Thymus (tissue), 11 donors: ENCODE results near the gene CELF4. TPM values are rescaled to one million over a fixed set of nuclear protein-coding genes. Genes with fewer than 3 reads are reported as not detected.

Experiments
- DNase-seq, 9 donors: peaks; one replicate each; pipeline ENCODE4 v3.0.0-alpha.2; 2013; ENCODE audit warnings: low spot score in 9 of 9, low read depth in 6 of 9, missing footprints in 1 of 9
- H3K27ac ChIP-seq, 2 donors: one replicate each; pipeline ENCODE4 v1.5.1; 2013; ENCODE audit warnings: control low read depth in 1 of 2, low read depth in 1 of 2, low read length in 1 of 2, mild to moderate bottlenecking in 1 of 2, moderate library complexity in 1 of 2
- H3K27me3 ChIP-seq, 2 donors: one replicate each; pipeline ENCODE4 v1.5.1; 2013; ENCODE audit warnings: low read length in 1 of 2; ENCODE audit not compliant: control insufficient read depth in 2 of 2, insufficient read depth in 1 of 2
- H3K36me3 ChIP-seq, 2 donors: one replicate each; pipeline ENCODE4 v1.5.1; 2013; ENCODE audit warnings: low read length in 1 of 2, mild to moderate bottlenecking in 1 of 2, moderate library complexity in 1 of 2; ENCODE audit not compliant: control insufficient read depth in 2 of 2, insufficient read depth in 2 of 2
- H3K4me1 ChIP-seq, 2 donors: one replicate each; pipeline ENCODE4 v1.5.1; 2013; ENCODE audit warnings: low read length in 2 of 2; ENCODE audit not compliant: control insufficient read depth in 2 of 2, insufficient read depth in 2 of 2
- H3K4me3 ChIP-seq, 2 donors: one replicate each; pipeline ENCODE4 v1.5.1; 2013; ENCODE audit warnings: low read length in 2 of 2, control low read depth in 1 of 2, mild to moderate bottlenecking in 1 of 2
- H3K9me3 ChIP-seq, 2 donors: one replicate each; pipeline ENCODE4 v1.5.1; 2013; ENCODE audit warnings: low read length in 1 of 2, mild to moderate bottlenecking in 1 of 2; ENCODE audit not compliant: control insufficient read depth in 2 of 2, insufficient read depth in 1 of 2
- WGBS: extraction: QIAGEN DNeasy Blood & Tissue Kit; methylation state at CpG from one replicate; pipeline ENCODE4 v1.1.7; 2013; 5-methylcytosine and 5-hydroxymethylcytosine counted together
- polyA plus RNA-seq: library from polyadenylated mRNA; stranded (reverse); fragments of 200-250 nt; gene quantifications from one replicate; pipeline ENCODE4 v1.2.3, GENCODE V29; 2013
- total RNA-seq: library from RNA; stranded (reverse); fragments of 120-200 nt; gene quantifications from one replicate; pipeline ENCODE4 v1.2.4, GENCODE V29; 2013
- donor health status: healthy.

Gene CELF4
- total and polyA plus RNA-seq, 2 donors: 0.05 to 0.39 TPM

DNA sequence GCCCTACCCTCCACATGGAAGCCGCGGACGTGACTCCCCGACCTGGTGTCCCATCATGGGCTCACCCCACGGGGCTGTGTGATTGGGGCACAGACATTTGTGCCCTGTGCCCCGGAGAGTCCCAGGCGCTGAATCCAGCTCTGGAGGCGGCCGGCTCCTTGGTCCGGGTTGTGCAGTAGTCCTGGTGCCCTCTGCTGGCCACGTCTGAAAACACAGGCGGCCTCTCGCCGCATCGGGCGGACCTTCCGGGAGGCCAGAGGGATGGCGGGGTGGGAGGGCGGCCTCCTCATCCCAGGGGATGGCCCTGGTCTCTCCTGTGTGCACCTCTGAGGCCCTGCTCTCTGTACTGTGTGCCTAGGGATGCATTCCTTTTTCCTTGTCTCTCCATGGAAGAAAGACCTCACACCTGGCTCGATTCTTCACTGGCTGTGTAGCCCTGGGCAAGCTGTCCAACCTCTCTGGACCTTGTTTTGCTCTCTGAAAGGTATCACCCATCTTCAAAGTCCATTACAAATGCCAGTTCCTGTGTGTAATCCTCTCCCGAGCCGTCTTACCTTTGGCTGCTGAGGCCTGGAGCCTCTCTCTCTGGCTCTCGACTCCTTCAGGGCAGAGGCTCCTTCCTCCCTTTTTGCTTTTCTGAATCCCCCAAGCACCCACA is 27.6 kb downstream of the CELF4 start:
- H3K27me3 ChIP-seq: peaks cover 0 to 51% of the 10 kb centered on the region in 2 donors
- no peak overlapping the region for H3K27ac ChIP-seq
- H3K36me3 ChIP-seq: no peaks in the 10 kb centered on the region
- DNase-seq: peak in 8 of 9 donors; percentile 4 to 46 (median 14)
- no peaks in the 10 kb centered on the region for H3K9me3 ChIP-seq
- WGBS: 17% methylated on average over 23 of the region's 23 CpGs
- no peak overlapping the region for H3K4me3 ChIP-seq
- H3K4me1 ChIP-seq: no peaks in the 10 kb centered on the region

DNA sequence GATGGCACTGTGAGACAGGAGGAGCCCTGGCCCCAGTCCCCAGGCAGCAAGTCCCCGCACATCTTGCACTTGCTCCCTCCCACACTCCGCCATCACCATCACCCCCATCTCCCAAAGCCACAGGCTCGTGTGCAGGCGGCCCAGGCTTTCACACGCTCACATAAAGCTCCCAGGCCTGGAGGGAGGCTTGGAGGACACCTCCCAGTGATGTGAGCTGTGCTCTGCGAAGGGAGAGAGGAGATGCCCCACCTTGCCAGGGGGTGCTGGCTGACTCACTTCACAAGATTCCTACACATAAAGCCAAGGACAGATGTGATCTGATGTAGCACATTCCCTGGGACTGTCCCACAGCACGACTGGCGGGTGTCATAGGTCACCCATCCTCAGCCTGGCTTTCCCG is 28.9 kb downstream of the CELF4 start:
- Histone ChIP-seq H3K4me1 (no peaks in the 10 kb centered on the region), H3K27ac (no peak overlapping the region), H3K4me3 (no peak overlapping the region), H3K27me3 (peaks cover 0 to 57% of the 10 kb centered on the region in 2 donors), H3K9me3 (no peaks in the 10 kb centered on the region), H3K36me3 (no peaks in the 10 kb centered on the region)
- DNase-seq: no peak
- 91% methylated on average over 9 of the region's 9 CpGs for WGBS

DNA sequence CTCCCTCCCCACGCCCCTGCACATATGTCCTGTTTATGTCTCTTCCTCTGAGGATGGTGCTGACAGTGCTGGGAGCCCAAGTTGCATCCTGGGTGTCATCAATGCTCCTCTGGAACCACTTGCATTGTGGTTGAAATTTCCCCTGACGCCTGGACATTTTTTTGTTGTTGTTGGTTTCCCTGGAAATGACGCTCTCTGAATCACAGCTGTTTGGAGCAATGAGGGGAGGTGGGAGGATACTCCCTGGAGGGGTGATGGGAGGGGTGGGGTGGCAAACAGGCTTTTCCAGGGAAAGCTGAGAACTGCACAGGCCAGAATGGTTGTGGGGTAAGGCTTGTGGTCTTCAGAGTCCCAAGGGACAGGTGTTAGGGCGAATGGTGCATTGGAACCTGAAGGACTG is 29.6 kb downstream of the CELF4 start:
- peak in 1 of 9 donors; percentile 2 for DNase-seq
- peaks cover 0 to 54% of the 10 kb centered on the region in 2 donors for H3K27me3 ChIP-seq
- WGBS: 82% methylated on average over 4 of the region's 4 CpGs
- no peak overlapping the region for H3K27ac ChIP-seq
- H3K9me3 ChIP-seq: no peaks in the 10 kb centered on the region
- no peaks in the 10 kb centered on the region for H3K4me1 ChIP-seq
- H3K36me3 ChIP-seq: no peaks in the 10 kb centered on the region
- H3K4me3 ChIP-seq: no peak overlapping the region

DNA sequence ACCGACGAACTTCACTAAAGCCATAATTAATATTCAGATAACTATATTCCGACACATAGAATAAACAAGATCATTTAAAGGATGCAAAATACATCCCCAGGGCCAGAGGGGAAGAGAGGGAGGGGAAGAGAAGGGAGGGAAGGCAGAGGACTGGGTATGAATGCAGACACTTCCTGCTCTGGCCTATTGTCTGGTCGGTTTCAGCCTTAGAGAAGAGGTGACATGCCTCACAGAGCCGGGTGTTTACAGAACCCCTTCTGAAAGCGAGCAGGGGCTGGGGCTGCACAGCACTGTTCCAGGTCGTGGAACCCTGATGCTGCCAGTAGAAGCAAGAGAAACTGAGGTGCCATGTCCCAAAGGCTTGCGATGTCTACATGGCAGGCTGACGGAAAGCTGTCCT is 31.0 kb downstream of the CELF4 start:
- Histone ChIP-seq H3K36me3 (no peaks in the 10 kb centered on the region), H3K4me3 (no peak overlapping the region), H3K9me3 (no peaks in the 10 kb centered on the region), H3K4me1 (no peaks in the 10 kb centered on the region), H3K27ac (no peak overlapping the region), H3K27me3 (peaks cover 0 to 45% of the 10 kb centered on the region in 2 donors)
- 76% methylated on average over 9 of the region's 9 CpGs for WGBS
- DNase-seq: no peak

DNA sequence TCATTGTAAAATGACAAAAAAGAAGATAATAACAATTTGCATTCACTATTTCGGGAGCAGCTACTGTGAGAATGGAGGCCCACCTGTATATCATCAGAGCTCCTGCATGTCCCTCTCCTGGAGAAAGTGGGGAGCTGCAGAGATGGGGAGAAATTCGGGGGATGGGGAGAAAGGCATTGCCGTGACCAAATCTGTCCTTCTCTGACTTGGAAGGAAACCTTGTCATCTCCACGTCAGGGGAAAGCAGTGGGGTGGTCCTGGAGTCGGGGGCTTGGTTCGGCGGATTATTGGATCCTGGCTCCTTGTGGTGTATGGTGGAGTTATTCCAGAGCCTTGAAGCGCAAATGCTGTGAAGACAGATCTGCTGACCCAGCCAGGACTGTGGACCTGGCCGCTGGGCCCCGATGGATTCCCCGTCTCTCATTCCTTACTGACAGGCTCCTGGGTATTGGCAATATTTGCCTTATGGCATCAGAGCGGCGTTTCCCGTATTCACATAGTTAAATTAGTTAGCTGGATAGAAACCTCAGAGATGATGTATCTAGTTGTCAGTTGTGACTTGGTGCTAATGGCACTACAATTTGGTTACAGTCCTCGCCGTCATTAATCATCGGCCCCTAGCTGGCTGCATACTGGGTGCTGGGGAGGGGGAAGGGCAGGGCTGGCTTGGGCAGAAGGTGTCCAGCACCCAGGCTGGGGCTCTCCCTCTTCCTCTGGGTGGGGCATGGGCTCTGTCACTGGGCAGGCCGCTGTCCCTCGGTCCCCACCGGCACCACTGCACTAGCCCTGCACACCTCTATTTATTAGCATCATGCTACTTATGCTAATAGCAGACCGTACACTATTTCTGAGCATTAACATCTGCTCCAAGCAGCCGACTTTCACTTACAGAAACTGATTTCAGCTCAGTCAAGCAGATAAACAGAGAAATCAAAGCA is 31.7 kb downstream of the CELF4 start:
- Histone ChIP-seq H3K27me3 (peaks cover 0 to 39% of the 10 kb centered on the region in 2 donors), H3K4me1 (no peaks in the 10 kb centered on the region), H3K36me3 (no peaks in the 10 kb centered on the region), H3K27ac (no peak overlapping the region), H3K4me3 (no peak overlapping the region), H3K9me3 (no peaks in the 10 kb centered on the region)
- DNase-seq: no peak
- WGBS: 90% methylated on average over 22 of the region's 22 CpGs

DNA sequence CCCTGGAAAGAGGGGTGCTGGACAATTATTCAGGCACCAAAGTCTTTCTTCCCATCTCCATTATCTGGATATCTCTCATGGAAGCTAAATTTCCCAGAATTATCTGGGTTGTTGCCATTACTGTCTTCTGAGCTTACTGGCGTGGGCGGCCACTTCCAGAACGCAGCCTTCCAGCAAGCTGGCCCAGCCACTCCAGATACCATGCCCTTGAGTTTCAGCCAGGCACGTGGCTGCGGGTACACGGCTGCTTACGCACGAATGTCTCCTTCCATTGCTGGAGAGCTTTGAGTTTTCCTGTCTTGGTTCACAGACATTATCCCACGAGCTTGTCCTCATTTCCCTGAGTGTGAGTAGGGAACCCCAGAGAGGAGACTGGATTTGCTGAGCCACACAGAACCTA is 32.7 kb downstream of the CELF4 start:
- H3K27me3 ChIP-seq: peaks cover 0 to 29% of the 10 kb centered on the region in 2 donors

DNA sequence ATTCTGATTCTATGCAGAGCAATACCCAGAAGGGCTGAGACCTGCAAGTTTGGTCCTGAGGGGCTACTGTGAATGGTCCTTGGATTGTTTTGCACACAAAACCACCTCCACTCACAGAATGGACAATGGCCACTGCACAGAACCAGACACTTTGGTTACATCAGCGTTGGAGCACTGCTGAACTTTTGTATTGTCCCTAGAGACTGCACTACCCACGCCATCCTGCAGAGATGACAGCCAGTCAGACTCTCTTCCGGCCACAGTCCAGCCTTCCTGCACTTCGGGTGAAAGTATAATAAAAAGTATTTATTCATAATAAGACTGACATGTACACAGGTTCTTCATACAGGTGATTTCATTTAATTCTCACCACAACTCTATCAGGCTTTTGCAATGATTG is 35.7 kb downstream of the CELF4 start:
- Histone ChIP-seq H3K4me1 (no peaks in the 10 kb centered on the region), H3K9me3 (no peaks in the 10 kb centered on the region), H3K27me3 (peaks cover 4 to 36% of the 10 kb centered on the region in 2 donors), H3K4me3 (no peak overlapping the region), H3K27ac (no peak overlapping the region), H3K36me3 (no peaks in the 10 kb centered on the region)
- DNase-seq: no peak
- WGBS: 74% methylated on average over 4 of the region's 4 CpGs

More for the DNA sequence above, 32.7 kb downstream of the CELF4 start:
- H3K36me3 ChIP-seq: no peaks in the 10 kb centered on the region
- H3K9me3 ChIP-seq: no peaks in the 10 kb centered on the region
- no peak overlapping the region for H3K27ac ChIP-seq
- no peak for DNase-seq
- no peaks in the 10 kb centered on the region for H3K4me1 ChIP-seq
- WGBS: 93% methylated on average over 9 of the region's 9 CpGs
- H3K4me3 ChIP-seq: no peak overlapping the region

DNA sequence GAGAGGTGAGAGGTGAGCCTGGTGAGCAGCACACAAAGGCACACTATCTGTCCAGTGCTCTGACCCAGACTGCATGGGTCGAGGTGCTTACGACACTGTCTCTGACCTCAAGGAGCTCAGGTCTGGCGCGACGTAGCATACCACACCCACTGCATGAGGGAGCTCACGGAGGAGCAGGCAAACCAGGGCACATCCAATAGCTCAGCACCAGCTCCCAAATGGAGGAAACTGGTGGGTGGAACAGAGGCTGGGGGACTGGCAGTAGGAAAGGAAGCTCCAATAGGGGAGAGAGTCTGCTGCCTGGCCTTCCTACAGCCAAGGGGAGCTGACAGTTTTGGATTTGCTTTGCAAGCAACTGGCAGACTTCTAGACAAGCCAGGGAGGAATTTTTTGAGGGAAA is 36.3 kb downstream of the CELF4 start:
- no peak for DNase-seq
- Histone ChIP-seq H3K4me1 (no peaks in the 10 kb centered on the region), H3K9me3 (no peaks in the 10 kb centered on the region), H3K4me3 (no peak overlapping the region), H3K27ac (no peak overlapping the region), H3K27me3 (peaks cover 10 to 40% of the 10 kb centered on the region in 2 donors), H3K36me3 (no peaks in the 10 kb centered on the region)
- WGBS: 96% methylated on average over 6 of the region's 6 CpGs

DNA sequence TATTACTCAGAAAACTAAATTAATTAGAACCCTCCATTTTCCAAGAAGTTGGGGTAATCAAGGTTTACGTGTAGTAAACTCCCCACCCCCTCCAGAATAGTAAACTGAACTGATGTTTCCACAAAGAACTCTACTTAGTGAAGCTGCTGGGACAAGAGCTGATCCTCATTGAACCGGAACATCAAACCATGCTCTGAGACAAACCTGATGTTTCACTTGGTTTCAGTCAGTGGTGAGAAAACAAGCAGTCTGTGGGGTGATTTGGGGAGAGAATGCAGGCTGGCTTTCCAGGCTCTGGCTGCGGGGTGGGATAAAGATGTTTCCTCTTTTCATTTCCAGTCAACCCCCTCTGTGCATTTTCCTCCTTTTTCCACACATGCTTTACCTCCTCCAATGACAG is 38.2 kb downstream of the CELF4 start:
- Histone ChIP-seq H3K36me3 (no peaks in the 10 kb centered on the region), H3K9me3 (no peaks in the 10 kb centered on the region), H3K4me1 (no peaks in the 10 kb centered on the region), H3K4me3 (no peak overlapping the region), H3K27me3 (peaks cover 18 to 54% of the 10 kb centered on the region in 2 donors), H3K27ac (no peak overlapping the region)
- DNase-seq: no peak
- WGBS: 85% methylated on average over 3 of the region's 3 CpGs
